Breast epithelium (tissue), 4 donors: Measurements from ENCODE around the gene NR3C2. TPM values are rescaled to one million over a fixed set of nuclear protein-coding genes. Genes with fewer than 3 reads are reported as not detected.

ENCODE experiments used
- DNase-seq, 2 donors: peaks; one replicate each; pipeline ENCODE4 v3.0.0-alpha.2; 2019; ENCODE audit warnings: low spot score in 2 of 2
- H3K27ac ChIP-seq, 2 donors: fragments of 200-600 bp; sonication (generic) in 1 of 2; one replicate each; pipeline ENCODE4 v1.5.1; 2016 to 2019; ENCODE audit warnings: mild to moderate bottlenecking in 1 of 2
- H3K27me3 ChIP-seq, 2 donors: fragments of 200-600 bp; sonication (generic) in 1 of 2; one replicate each; pipeline versions ENCODE4 v1.5.1 to v1.6.0; 2017 to 2019; ENCODE audit warnings: control low read depth in 1 of 2, mild to moderate bottlenecking in 1 of 2
- H3K36me3 ChIP-seq: fragments of 200-600 bp; one replicate; pipeline ENCODE4 v1.5.1; 2019
- H3K4me1 ChIP-seq, 2 donors: fragments of 200-600 bp; sonication (generic); one replicate each; pipeline ENCODE4 v1.5.1; 2016 to 2019; ENCODE audit warnings: control low read depth in 1 of 2
- H3K4me3 ChIP-seq, 3 donors: fragments of 200-600 bp; sonication (generic); 1 replicate in 2 of 3; 2 replicates in 1 of 3; pipeline ENCODE4 v1.5.1; 2016 to 2019; ENCODE audit warnings: mild to moderate bottlenecking in 3 of 3, moderate library complexity in 2 of 3
- H3K9me3 ChIP-seq, 2 donors: fragments of 200-600 bp; sonication (generic) in 1 of 2; one replicate each; pipeline ENCODE4 v1.5.1; 2016 to 2019; ENCODE audit warnings: control low read depth in 1 of 2
- POLR2A ChIP-seq: fragments of 450-650 bp; IDR thresholded peaks from one replicate; pipeline ENCODE4 v1.6.1; 2016; ENCODE audit warnings: antibody characterized with exemption, mild to moderate bottlenecking, moderate library complexity
- POLR2AphosphoS5 ChIP-seq, 3 donors: sonication (generic); formaldehyde crosslinking; IDR thresholded peaks; one replicate each; pipeline ENCODE4 v1.6.1; 2017; ENCODE audit warnings: antibody characterized with exemption in 3 of 3
- intact Hi-C: fragments of 100-400 bp; cut with DNase I; formaldehyde crosslinking; loops from one replicate; pipeline ENCODE4 v1.15.1; 2023; ENCODE audit warnings: low total_unique reads
- total RNA-seq, 3 donors: library from RNA; depleted of rRNA; stranded (reverse); fragments of >200 nt; gene quantifications; one replicate each; pipeline ENCODE4 v1.1.0, GENCODE V29; 2016
- TF ChIP-seq, protein P1 (sequence below), 3 donors: fragments of 450-650 bp; IDR thresholded peaks; one replicate each; pipeline ENCODE4 v1.5.1; 2016 to 2017; ENCODE audit warnings: antibody characterized with exemption in 3 of 3, mild to moderate bottlenecking in 3 of 3, moderate library complexity in 3 of 3

Gene NR3C2
- total RNA-seq, 3 donors from 2014 or later, result 8.0 to 39.5 (median 13.8) TPM

- Histone ChIP-seq H3K27ac (no peak overlapping the region), H3K27me3 (no peaks in the 10 kb centered on the region), H3K36me3 (no peaks in the 10 kb centered on the region), H3K4me3 (no peak overlapping the region), H3K4me1 (no peaks in the 10 kb centered on the region), H3K9me3 (no peaks in the 10 kb centered on the region)
- DNase-seq, result no peak
- intact Hi-C loops, result no loop called here
- TF ChIP-seq POLR2AphosphoS5 (IDR thresholded peaks at IDR 0.05) (no peak), POLR2A (no peak)
- TF ChIP-seq, protein P1, sequence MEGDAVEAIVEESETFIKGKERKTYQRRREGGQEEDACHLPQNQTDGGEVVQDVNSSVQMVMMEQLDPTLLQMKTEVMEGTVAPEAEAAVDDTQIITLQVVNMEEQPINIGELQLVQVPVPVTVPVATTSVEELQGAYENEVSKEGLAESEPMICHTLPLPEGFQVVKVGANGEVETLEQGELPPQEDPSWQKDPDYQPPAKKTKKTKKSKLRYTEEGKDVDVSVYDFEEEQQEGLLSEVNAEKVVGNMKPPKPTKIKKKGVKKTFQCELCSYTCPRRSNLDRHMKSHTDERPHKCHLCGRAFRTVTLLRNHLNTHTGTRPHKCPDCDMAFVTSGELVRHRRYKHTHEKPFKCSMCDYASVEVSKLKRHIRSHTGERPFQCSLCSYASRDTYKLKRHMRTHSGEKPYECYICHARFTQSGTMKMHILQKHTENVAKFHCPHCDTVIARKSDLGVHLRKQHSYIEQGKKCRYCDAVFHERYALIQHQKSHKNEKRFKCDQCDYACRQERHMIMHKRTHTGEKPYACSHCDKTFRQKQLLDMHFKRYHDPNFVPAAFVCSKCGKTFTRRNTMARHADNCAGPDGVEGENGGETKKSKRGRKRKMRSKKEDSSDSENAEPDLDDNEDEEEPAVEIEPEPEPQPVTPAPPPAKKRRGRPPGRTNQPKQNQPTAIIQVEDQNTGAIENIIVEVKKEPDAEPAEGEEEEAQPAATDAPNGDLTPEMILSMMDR (IDR thresholded peaks at IDR 0.05), result no peak
These were observed 176.6 kb downstream of the NR3C2 start for GRCh38 chr4:148265627-148266026.

GRCh38 chr4:148263802-148264201 lies 178.4 kb downstream of the NR3C2 start:
- intact Hi-C loops, result no loop called here
- DNase-seq, result no peak

DNA sequence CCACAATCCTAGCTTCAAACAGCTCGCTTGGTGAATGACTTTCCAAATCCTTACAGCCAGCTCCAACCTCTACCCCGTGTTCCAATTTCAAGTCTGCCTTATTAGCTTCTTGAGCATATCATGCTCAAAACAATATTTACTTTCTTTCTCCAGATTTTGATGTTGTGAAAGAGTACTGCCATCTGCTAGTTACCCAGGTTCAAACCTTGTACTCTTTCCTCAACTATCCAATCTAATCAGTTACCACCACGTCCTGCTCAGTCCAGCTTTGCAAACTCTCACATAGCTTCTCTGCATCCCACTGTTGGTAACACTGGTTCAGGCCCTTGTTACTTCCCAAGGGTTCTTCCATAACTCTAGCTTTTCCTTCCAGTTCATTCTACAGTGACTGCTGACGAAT lies 179.1 kb downstream of the NR3C2 start:
- TF ChIP-seq POLR2AphosphoS5 (IDR thresholded peaks at IDR 0.05), result no peak
- TF ChIP-seq POLR2A, result no peak
- TF ChIP-seq, protein P1 (IDR thresholded peaks at IDR 0.05), result no peak
- H3K4me1 ChIP-seq, result no peaks in the 10 kb centered on the region
- no peaks in the 10 kb centered on the region for H3K9me3 ChIP-seq
- H3K27me3 ChIP-seq, result no peaks in the 10 kb centered on the region
- no peak for DNase-seq
- H3K36me3 ChIP-seq, result no peaks in the 10 kb centered on the region
- intact Hi-C loops, result no loop called here
- no peak overlapping the region for H3K4me3 ChIP-seq
- no peak overlapping the region for H3K27ac ChIP-seq

More at GRCh38 chr4:148263802-148264201, 178.4 kb downstream of the NR3C2 start:
- H3K27ac ChIP-seq, result no peak overlapping the region
- no peak for TF ChIP-seq POLR2AphosphoS5 (IDR thresholded peaks at IDR 0.05)
- TF ChIP-seq, protein P1 (IDR thresholded peaks at IDR 0.05), result no peak
- TF ChIP-seq POLR2A, result no peak
- H3K9me3 ChIP-seq, result no peaks in the 10 kb centered on the region
- no peak overlapping the region for H3K4me3 ChIP-seq
- H3K4me1 ChIP-seq, result no peaks in the 10 kb centered on the region
- H3K27me3 ChIP-seq, result no peaks in the 10 kb centered on the region
- no peaks in the 10 kb centered on the region for H3K36me3 ChIP-seq

DNA sequence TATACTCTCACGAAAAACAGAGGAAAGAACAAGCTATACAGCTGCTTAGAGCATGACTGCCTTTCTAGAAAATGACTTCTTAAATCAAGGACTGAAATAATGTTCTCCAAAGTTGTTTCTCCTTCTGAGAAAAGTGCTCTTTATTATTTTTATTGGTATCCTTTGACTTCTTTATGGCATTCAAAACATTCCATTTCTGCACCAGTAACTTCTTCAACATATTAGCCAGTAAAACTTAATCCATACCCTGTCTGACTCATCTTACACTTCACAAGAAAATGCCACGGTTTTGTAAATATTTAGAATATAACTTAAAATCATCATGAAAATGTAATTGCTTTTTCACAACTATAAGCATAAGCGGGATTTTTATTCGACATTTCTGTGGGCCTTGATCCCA lies 180.4 kb downstream of the NR3C2 start:
- H3K9me3 ChIP-seq, result no peaks in the 10 kb centered on the region
- no peak for DNase-seq
- H3K36me3 ChIP-seq, result no peaks in the 10 kb centered on the region

DNA sequence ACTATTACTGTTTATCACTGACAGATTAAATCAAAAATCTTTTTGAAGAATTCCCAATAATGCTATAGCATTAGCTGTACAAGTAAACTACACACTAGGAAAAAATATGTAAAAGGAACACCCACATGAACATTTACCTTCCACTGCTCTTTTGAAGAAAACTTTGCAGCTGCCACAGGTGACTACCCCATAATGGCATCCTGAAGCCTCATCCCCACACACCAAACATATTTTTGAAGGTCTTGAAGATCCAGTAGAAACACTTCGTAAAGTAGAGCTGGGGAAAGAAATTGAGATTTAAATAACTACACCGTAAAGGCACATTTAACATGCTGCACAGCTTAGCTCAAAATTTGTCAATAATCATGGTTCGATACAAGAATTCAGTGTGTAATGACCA lies 182.4 kb downstream of the NR3C2 start:
- Histone ChIP-seq H3K4me1 (no peaks in the 10 kb centered on the region), H3K4me3 (no peak overlapping the region), H3K27ac (no peak overlapping the region), H3K27me3 (no peaks in the 10 kb centered on the region), H3K9me3 (no peaks in the 10 kb centered on the region), H3K36me3 (no peaks in the 10 kb centered on the region)
- intact Hi-C loops, result no loop called here
- TF ChIP-seq POLR2AphosphoS5 (IDR thresholded peaks at IDR 0.05), result no peak
- no peak for TF ChIP-seq POLR2A
- TF ChIP-seq, protein P1 (IDR thresholded peaks at IDR 0.05), result no peak
- DNase-seq, result no peak

More for the DNA sequence above, 180.4 kb downstream of the NR3C2 start:
- intact Hi-C loops, result no loop called here
- Histone ChIP-seq H3K4me1 (no peaks in the 10 kb centered on the region), H3K4me3 (no peak overlapping the region), H3K27me3 (no peaks in the 10 kb centered on the region), H3K27ac (no peak overlapping the region)
- no peak for TF ChIP-seq POLR2AphosphoS5 (IDR thresholded peaks at IDR 0.05)
- TF ChIP-seq, protein P1 (IDR thresholded peaks at IDR 0.05), result no peak
